WI38 (cell line): Measurements from ENCODE around the gene EEF1AKMT2.

Experiments
- H3K4me3 ChIP-seq: 2 replicates; pipeline ENCODE4 v1.5.1; 2011; ENCODE audit warnings: low read depth, mild to moderate bottlenecking, control low read depth, low read length
- TF ChIP-seq, protein P1 (sequence below): IDR thresholded peaks from 2 replicates; pipeline ENCODE4 v1.5.1; 2012; ENCODE audit warnings: low read depth, mild to moderate bottlenecking, control low read depth, low read length

Gene EEF1AKMT2

GRCh38 chr10:124710266-124710881 lies 81.3 kb downstream of the EEF1AKMT2 start:
- no peak overlapping the region for H3K4me3 ChIP-seq
- TF ChIP-seq, protein P1, sequence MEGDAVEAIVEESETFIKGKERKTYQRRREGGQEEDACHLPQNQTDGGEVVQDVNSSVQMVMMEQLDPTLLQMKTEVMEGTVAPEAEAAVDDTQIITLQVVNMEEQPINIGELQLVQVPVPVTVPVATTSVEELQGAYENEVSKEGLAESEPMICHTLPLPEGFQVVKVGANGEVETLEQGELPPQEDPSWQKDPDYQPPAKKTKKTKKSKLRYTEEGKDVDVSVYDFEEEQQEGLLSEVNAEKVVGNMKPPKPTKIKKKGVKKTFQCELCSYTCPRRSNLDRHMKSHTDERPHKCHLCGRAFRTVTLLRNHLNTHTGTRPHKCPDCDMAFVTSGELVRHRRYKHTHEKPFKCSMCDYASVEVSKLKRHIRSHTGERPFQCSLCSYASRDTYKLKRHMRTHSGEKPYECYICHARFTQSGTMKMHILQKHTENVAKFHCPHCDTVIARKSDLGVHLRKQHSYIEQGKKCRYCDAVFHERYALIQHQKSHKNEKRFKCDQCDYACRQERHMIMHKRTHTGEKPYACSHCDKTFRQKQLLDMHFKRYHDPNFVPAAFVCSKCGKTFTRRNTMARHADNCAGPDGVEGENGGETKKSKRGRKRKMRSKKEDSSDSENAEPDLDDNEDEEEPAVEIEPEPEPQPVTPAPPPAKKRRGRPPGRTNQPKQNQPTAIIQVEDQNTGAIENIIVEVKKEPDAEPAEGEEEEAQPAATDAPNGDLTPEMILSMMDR, result no peak

DNA sequence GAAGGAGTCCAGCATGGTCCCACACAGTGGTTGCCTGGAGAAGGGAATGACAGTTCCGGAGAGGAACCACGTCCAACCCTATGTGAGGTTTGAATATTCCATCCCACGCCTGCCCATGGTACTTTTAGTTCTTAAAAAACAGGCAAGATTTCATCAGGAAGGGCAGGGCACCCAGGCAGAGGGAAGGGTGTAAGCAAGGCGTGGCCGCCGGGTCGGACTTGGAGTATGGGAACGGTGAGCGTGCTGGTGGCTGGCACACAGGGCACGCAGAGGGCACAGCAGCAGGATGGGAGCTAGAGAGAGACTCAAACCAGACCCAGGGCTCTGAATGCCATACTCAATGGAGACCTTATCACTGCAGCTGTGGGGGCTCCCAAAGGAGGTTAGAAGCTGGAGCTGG lies 81.8 kb downstream of the EEF1AKMT2 start:
- no peak overlapping the region for H3K4me3 ChIP-seq
- TF ChIP-seq, protein P1, result no peak

DNA sequence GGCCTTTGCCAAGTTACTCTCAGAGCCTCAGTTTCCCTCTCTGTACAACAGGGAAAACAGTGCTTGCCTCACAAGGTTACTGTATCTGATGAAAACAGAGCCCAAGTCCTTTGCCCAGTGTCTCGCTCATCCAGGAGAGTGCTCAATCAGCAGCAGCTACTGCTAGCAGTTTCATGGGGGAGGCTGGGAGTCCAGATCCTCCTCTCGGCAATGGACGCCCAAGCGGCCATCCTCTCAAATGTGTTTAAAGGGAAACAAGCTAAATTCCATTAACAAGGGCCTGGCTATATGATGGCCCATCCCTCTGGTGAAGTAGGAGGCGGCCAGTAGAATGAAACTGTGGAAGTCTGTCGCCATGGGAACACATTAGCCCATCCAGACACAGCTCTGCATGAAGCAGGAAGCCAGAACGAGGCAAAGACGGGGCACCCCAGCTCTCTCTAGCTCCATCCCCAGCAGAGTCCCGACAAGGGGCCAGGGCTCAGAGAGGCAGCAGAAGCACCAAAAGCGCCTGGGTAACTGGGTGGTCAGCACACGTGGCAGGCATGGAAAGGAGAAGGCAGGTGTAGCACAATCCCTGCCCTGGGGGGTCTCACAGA lies 82.7 kb downstream of the EEF1AKMT2 start:
- TF ChIP-seq, protein P1, result no peak
- H3K4me3 ChIP-seq, result no peak overlapping the region

GRCh38 chr10:124708246-124708779 lies 83.4 kb downstream of the EEF1AKMT2 start:
- TF ChIP-seq, protein P1, result no peak

More at GRCh38 chr10:124708246-124708779, 83.4 kb downstream of the EEF1AKMT2 start:
- H3K4me3 ChIP-seq, result no peak overlapping the region
